SKM-1 (cell line): ENCODE measurements around the gene CIITA.
"Not testable (repeated sequence)": the region's sequence is repeated elsewhere in the genome, so short reads cannot be mapped to it uniquely, and the experiment has no call there.

Experiments
- DNase-seq: peaks from one replicate; lab custom pipeline; 2025; ENCODE audit not compliant: unreplicated experiment; lab: John Stamatoyannopoulos, UW

The CIITA gene, protein sequence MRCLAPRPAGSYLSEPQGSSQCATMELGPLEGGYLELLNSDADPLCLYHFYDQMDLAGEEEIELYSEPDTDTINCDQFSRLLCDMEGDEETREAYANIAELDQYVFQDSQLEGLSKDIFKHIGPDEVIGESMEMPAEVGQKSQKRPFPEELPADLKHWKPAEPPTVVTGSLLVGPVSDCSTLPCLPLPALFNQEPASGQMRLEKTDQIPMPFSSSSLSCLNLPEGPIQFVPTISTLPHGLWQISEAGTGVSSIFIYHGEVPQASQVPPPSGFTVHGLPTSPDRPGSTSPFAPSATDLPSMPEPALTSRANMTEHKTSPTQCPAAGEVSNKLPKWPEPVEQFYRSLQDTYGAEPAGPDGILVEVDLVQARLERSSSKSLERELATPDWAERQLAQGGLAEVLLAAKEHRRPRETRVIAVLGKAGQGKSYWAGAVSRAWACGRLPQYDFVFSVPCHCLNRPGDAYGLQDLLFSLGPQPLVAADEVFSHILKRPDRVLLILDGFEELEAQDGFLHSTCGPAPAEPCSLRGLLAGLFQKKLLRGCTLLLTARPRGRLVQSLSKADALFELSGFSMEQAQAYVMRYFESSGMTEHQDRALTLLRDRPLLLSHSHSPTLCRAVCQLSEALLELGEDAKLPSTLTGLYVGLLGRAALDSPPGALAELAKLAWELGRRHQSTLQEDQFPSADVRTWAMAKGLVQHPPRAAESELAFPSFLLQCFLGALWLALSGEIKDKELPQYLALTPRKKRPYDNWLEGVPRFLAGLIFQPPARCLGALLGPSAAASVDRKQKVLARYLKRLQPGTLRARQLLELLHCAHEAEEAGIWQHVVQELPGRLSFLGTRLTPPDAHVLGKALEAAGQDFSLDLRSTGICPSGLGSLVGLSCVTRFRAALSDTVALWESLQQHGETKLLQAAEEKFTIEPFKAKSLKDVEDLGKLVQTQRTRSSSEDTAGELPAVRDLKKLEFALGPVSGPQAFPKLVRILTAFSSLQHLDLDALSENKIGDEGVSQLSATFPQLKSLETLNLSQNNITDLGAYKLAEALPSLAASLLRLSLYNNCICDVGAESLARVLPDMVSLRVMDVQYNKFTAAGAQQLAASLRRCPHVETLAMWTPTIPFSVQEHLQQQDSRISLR

DNA sequence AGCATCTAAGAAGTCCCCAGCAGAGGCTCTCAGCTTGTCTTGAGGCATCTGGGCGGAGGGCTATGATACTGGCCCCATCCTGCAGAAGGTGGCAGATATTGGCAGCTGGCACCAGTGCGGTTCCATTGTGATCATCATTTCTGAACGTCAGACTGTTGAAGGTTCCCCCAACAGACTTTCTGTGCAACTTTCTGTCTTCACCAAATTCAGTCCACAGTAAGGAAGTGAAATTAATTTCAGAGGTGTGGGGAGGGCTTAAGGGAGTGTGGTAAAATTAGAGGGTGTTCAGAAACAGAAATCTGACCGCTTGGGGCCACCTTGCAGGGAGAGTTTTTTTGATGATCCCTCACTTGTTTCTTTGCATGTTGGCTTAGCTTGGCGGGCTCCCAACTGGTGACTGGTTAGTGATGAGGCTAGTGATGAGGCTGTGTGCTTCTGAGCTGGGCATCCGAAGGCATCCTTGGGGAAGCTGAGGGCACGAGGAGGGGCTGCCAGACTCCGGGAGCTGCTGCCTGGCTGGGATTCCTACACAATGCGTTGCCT, at the start of gene CIITA:
TSS of gene CIITA (plus strand) at position 404 of the 543 bp plus-strand sequence. CDS start at position 533, 129 bp downstream.
- DNase-seq: peak; percentile 98

DNA sequence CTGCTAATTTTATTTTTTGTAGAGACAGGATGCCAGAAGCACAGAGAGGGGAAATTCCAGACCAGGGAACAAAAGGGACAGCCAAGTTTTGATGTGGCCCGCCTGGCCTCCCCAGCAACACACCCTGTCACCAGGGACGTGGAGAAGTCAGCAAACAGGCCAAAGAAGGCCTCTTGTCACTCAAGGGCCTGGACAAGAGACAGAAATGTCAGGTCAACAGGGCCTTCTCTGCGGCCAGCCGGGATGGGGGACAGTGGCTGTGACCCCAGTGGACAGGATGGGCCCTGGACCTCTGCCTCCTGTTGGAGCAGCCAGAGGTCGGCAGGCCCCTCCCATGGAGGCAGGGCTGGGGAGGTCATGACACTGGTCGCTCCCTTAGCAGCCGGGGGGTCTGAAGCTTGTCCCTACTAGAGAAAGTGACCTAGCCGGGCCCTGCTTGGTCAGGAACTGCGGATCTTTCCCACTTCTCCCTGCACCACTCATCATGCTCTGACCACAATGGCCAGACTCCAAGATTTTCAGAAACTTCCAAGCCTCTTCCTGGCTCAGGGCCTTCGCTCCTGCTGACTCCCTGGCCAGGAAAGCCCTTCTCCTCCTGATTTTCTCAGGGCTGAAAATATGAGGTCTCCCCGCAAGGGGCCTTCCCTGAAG, 49.2 kb upstream of the CIITA start:
- DNase-seq: no peak

GRCh38 chr16:10828851-10829366, 48.1 kb upstream of the CIITA start:
- no peak for DNase-seq

DNA sequence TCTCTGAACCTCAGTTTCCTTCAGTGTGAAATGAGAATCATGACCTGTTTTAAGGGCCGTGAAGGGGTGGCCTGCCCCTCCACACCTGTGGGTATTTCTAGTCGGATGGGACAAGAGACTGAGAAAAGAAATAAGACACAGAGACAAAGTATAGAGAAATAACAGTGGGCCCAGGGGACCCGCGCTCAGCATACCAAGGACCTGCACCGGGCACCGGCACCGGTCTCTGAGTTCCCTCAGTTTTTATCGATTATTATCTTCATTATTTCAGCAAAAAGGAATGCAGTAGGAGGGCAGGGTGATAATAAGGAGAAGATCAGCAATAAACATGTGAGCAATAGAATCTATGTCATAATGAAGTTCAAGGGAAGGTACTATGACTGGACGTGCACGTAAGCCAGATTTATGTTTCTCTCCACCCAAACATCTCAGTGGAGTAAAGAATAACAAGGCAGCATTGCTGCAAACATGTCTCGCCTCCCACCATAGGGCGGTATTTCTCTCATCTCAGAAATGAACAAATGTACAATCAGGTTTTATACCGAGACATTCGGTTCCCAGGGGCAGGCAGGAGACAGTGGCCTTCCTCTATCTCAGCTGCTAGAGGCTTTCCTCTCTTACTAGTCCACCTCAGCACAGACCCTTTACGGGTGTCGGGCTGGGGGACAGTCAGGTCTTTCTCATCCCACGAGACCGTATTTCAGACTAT, 47.5 kb upstream of the CIITA start:
- DNase-seq: not testable (repeated sequence)

- DNase-seq: not testable (repeated sequence)
These were observed 46.8 kb upstream of the CIITA start for GRCh38 chr16:10830240-10830639.

DNA sequence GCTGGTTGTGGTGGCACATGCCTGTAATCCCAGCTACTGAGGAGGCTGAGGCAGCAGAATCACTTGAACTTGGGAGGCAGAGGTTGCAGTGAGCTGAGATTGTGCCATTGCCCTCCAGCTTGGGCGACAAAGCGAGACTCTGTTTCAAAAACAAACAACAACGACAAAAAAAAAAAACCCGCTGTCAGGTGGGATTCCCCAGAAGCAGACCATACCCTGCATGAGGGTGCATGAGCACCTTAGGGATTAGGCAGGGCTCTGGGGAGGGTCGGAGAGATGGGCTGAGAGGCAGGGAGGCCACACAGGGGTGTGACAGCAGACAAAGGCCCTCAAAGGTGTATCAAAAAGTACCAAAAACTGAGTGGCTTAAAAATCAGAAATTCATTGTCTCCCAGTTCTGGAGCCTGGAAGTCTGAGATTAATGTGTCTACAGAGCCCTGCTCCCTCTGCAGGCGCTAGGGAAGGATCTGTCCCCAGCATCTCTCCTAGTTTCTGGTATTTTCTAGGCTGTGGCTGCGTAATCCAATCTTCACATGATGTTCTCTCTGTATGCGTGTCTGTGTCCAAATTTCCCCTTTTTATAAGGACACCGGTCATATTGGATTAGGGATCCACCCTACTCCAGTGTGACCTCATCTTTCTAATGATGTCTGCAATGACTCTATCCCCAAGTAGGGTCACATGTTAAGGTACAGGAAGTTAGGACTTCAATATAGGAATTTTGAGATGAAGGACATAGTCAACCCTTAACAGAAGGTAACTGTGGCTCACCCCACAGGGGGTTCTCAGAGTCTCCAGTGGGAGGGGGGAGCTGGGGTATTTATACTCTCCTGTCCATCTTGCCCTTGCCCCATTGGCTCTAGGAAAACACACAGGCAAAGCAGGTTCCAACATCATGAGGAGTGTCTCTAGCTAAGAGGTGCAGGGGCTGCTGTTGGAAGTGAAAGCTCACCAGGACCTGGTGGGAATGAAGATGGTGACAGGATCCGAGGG, 44.8 kb upstream of the CIITA start:
- DNase-seq: no peak

DNA sequence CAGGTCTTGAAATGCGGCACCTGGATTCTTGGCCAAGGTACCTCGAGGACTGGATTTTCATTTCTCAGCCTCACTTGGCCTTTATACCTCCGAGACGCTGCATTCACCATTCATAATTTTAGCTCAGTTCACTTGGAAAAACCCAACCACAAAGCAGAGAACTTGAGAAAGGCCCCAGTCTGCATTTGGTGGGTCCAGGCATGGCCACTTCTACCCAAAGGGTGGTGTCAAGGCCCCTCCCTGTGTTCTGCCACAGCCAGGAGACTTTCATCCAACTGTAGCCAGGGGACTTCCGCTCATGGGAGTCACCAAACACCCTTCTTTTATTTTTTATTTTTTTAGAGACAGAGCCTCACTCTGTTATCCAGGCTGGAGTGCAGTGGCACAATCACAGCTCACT, 43.7 kb upstream of the CIITA start:
- no peak for DNase-seq

DNA sequence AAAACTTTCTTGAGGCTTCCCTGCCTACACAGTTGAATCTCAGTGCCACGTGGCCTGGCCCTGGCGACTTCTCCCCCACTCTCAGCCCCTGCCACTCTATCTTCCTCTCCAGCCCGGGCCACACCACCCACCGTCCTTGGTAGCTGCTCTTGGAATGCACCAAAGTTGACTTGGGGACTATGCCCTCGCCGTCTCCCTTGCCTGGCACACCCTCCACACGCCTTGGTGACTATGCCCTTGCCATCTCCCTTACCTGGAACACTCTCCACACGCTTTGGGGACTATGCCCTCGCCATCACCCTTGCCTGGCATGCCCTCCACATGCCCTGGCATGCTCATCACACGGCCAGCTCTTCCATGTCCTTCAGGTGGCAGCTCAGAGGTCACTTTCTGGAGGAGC, 42.9 kb upstream of the CIITA start:
- DNase-seq: no peak

DNA sequence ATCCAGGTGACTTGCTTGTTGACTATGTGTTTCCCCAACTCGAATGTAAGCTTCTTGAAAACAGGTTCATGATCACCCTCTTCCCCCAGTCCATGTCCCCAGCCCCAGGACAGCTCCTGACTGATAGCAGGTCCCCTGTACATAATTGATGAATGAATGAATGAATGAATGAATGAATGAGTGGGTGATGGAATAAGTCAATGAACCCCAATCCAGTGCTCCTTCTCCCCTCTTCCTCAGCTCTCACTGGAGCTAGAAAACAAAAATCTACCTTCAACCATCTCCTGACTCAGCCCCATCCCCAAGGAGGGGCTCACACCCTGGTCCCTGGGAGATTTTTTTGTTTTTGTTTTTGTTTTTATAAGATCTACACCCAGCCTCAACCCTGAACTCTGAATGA, 42.2 kb upstream of the CIITA start:
- DNase-seq: no peak

- DNase-seq: no peak
These were observed 41.6 kb upstream of the CIITA start for GRCh38 chr16:10835281-10835931.

DNA sequence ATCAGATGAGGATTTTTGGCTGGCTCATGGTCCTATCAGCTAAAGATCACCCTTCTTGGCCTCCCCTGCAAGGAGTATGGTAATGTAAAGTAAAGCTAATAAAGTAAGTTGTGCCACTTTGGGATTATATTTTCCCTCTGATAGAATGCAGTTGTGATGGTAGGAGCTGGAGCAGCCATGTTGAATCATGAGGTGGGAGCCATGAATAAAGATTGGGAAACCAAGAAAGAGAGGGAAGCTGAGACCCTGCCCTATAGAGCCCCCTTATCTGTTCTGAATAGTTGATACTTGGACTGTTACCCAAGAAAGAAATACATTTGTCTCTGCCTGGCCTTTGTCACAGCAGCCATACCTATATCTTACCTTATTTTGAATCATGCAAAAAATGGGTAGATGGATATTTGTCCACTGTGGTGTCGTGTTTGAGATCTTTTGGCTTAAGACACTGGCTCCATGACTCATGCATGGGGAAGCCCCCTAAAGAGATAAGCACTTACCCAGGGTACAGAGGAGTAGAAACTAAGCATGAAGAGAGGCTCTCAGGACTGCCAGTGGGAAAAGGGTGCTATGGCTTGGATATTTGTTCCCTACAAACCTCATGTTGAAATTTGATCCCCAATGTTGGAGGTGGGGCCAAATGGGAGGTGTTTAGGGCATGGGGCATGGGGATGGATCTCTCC, 40.7 kb upstream of the CIITA start:
- no peak for DNase-seq

GRCh38 chr16:10838621-10839278, 38.3 kb upstream of the CIITA start:
- no peak for DNase-seq

DNA sequence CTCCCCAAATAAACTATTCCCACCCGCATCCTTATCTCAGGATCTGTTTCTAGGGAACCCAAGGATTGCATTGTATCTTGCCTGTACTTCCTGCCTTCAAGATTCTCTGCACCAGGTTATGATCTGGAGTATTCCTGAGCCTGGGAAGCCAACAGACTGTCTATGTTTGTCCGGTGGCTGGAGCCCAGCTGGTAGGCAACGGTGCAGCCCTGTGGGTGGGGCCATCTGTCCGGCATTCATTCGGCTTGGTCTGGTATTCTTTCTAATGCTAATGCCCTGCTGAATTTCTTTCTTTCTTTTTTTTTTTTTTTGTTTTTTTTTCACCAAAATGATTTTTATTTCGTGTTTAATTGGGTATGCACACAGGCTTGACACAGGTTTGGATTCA, 37.7 kb upstream of the CIITA start:
- no peak for DNase-seq

- DNase-seq: no peak
These were observed 36.3 kb upstream of the CIITA start for GRCh38 chr16:10840703-10841102.

DNA sequence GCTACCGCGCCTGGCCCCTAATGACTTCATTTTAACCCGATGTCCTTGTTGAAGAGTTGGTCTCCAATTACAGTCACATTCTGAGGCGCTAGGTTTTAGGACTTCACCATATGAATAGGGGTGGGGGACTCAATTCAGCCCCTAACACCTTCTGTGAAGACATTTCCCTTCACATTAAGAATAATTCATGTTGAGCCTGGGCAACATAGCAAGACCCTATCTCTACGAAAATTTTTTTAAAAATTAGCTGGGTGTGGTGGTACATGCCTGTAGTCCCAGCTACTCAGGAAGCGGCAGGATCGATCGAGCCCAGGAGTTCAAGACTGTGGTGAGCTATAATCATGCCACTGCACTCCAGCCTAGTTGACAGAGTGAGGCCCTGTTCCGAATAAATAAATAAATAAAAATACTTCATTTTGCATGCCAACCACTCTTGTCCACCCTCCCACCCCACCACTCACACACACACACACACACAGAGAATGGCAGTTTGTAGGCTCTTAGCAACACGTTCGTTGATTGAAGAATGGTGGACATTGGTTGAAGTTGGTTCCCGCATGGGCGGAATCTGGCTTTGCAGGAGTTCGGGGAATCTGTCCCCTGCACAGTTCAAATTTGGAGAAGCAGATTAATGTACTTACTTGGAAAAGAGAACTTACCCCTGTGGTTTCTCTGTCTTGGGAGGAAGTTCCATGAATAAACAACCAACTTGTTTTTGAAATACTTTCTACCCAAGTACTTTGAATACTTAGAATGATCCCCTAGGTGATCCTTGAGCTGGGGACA, 30.6 kb upstream of the CIITA start:
- peak; percentile 15 for DNase-seq

GRCh38 chr16:10847176-10847575, 29.8 kb upstream of the CIITA start:
- DNase-seq: no peak
